ENCODE data around the gene ORMDL2. TPM values are rescaled to one million over a fixed set of nuclear protein-coding genes. Genes with fewer than 3 reads are reported as not detected.
"Not testable (repeated sequence)": the region's sequence is repeated elsewhere in the genome, so short reads cannot be mapped to it uniquely, and the experiment has no call there.

ORMDL2 gene
- total RNA-seq, 2 donors from 2014 or later = 59.3 to 93.3 TPM

- Histone ChIP-seq H3K27me3 (no peaks in the 10 kb centered on the region), H3K27ac (no peak overlapping the region)
Measured at GRCh38 chr12:55850401-55850800, 32.6 kb downstream of the ORMDL2 start.

GRCh38 chr12:55850893-55851292 lies 33.1 kb downstream of the ORMDL2 start:
- H3K36me3 ChIP-seq = no peaks in the 10 kb centered on the region
- TF ChIP-seq CTCF (IDR thresholded peaks at IDR 0.05) = no peak
- no peak overlapping the region for H3K27ac ChIP-seq
- H3K4me1 ChIP-seq = no peaks in the 10 kb centered on the region
- no peak overlapping the region for H3K9ac ChIP-seq (ENCODE audit: low read depth in 2 of 2, low read length in 2 of 2)
- H3K27me3 ChIP-seq = no peaks in the 10 kb centered on the region
- DNase-seq = no peak
- H3K9me3 ChIP-seq = no peaks in the 10 kb centered on the region
- H3K4me3 ChIP-seq = no peak overlapping the region
- intact Hi-C loops (cut with DNase I) = no loop called here

More at GRCh38 chr12:55850401-55850800, 32.6 kb downstream of the ORMDL2 start:
- Histone ChIP-seq H3K9me3 (no peaks in the 10 kb centered on the region), H3K4me1 (no peaks in the 10 kb centered on the region), H3K36me3 (no peaks in the 10 kb centered on the region), H3K4me3 (no peak overlapping the region), H3K9ac (ENCODE audit: low read depth in 2 of 2, low read length in 2 of 2) (no peak overlapping the region)
- intact Hi-C loops (cut with DNase I) = no loop called here
- no peak for TF ChIP-seq CTCF (IDR thresholded peaks at IDR 0.05)
- no peak for DNase-seq

DNA sequence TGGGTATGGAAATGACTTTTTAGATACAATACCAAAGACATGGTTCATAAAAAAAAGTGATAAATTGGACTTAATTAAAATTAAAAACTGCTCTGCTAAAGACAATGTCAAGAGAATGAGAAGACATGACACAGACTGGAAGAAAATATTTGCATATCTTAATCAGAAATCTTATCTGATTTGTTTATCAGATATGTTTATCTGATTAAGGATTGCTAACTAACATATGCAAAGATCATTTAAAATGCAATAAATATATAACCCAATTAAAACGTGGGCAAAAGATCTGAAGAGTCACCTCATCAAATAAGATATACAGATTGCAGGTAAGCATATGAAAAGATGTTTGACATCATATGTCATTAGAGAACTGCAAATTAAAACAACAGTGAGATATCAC lies 34.9 kb downstream of the ORMDL2 start:
- TF ChIP-seq CTCF (IDR thresholded peaks at IDR 0.05) = no peak
- no peak overlapping the region for H3K9ac ChIP-seq (ENCODE audit: low read depth in 2 of 2, low read length in 2 of 2)
- no peaks in the 10 kb centered on the region for H3K4me1 ChIP-seq
- no peaks in the 10 kb centered on the region for H3K27me3 ChIP-seq
- no peak overlapping the region for H3K4me3 ChIP-seq
- no peaks in the 10 kb centered on the region for H3K36me3 ChIP-seq
- H3K9me3 ChIP-seq = no peaks in the 10 kb centered on the region
- intact Hi-C loops (cut with DNase I) = no loop called here
- H3K27ac ChIP-seq = no peak overlapping the region
- no peak for DNase-seq

GRCh38 chr12:55861396-55861795 lies 43.6 kb downstream of the ORMDL2 start:
- Histone ChIP-seq H3K4me3 (no peak overlapping the region), H3K27ac (no peak overlapping the region), H3K27me3 (no peaks in the 10 kb centered on the region), H3K9ac (ENCODE audit: low read depth in 2 of 2, low read length in 2 of 2) (no peak overlapping the region), H3K9me3 (no peaks in the 10 kb centered on the region), H3K4me1 (no peaks in the 10 kb centered on the region), H3K36me3 (no peaks in the 10 kb centered on the region)
- no peak for TF ChIP-seq CTCF (IDR thresholded peaks at IDR 0.05)
- DNase-seq = no peak
- intact Hi-C loops (cut with DNase I) = no loop called here

DNA sequence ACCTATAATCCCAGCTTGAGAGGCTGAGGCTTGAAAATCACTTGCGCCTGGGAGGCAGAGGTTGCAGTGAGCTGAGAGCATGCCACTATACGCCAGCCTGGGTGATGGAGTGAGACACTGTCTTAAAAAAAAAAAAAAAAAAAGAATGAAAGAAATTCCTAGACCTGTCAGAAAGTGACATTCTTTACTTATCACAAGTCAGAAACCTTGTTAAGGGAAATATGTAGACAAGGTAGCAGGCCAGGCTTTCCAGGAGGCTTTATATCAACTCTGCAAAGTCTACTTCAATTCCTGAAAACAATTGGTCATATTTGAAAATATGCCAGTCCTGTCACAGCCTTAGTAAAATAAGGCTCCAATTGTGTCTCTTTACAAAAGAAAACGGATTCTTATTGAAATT lies 44.0 kb downstream of the ORMDL2 start:
- no peaks in the 10 kb centered on the region for H3K27me3 ChIP-seq
- H3K36me3 ChIP-seq = no peaks in the 10 kb centered on the region
- H3K9me3 ChIP-seq = no peaks in the 10 kb centered on the region
- H3K4me1 ChIP-seq = no peaks in the 10 kb centered on the region
- no peak for DNase-seq
- intact Hi-C loops (cut with DNase I) = no loop called here
- TF ChIP-seq CTCF (IDR thresholded peaks at IDR 0.05) = no peak
- no peak overlapping the region for H3K27ac ChIP-seq
- no peak overlapping the region for H3K9ac ChIP-seq (ENCODE audit: low read depth in 2 of 2, low read length in 2 of 2)
- H3K4me3 ChIP-seq = no peak overlapping the region

- no peak overlapping the region for H3K27ac ChIP-seq
- H3K9me3 ChIP-seq = no peaks in the 10 kb centered on the region
- H3K9ac ChIP-seq (ENCODE audit: low read depth in 2 of 2, low read length in 2 of 2) = no peak overlapping the region
- no peak for TF ChIP-seq CTCF (IDR thresholded peaks at IDR 0.05)
- no peaks in the 10 kb centered on the region for H3K4me1 ChIP-seq
- H3K36me3 ChIP-seq = no peaks in the 10 kb centered on the region
- H3K27me3 ChIP-seq = no peaks in the 10 kb centered on the region
- intact Hi-C loops (cut with DNase I) = no loop called here
- no peak overlapping the region for H3K4me3 ChIP-seq
- no peak for DNase-seq
Measured at GRCh38 chr12:55862286-55862685, 44.4 kb downstream of the ORMDL2 start.

- H3K4me1 ChIP-seq; H3K36me3 ChIP-seq; H3K9me3 ChIP-seq; H3K27ac ChIP-seq; DNase-seq; H3K4me3 ChIP-seq; intact Hi-C loops (cut with DNase I); H3K27me3 ChIP-seq; H3K9ac ChIP-seq (ENCODE audit: low read depth in 2 of 2, low read length in 2 of 2): not testable (repeated sequence)
Measured at GRCh38 chr12:55862931-55863330, 45.1 kb downstream of the ORMDL2 start.

Data from colonic mucosa (tissue), 4 donors.